HG02938 (cell line): ENCODE measurements around the gene LSR.

Experiments
- ATAC-seq: cut with Tn5 transposase; IDR thresholded peaks from one replicate; pipeline ENCODE4 v1.9.1; 2021; ENCODE audit warnings: mild to moderate bottlenecking, moderate library complexity; ENCODE audit not compliant: unreplicated experiment

LSR gene

DNA sequence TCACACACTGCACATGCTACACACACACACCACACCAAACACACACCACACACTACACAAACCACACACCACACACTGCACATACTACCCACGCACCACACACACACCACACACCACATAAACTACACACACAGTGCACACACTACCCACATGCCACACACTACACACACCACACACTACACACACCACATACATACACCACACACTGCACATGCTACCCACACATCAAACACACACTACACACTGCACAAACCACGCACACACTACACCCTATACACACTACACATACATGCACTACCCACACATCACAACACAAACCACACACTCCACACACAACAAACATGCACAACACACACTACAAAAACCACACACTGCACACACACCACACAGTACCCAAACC is 49.1 kb downstream of the LSR start:
- no peak for ATAC-seq

DNA sequence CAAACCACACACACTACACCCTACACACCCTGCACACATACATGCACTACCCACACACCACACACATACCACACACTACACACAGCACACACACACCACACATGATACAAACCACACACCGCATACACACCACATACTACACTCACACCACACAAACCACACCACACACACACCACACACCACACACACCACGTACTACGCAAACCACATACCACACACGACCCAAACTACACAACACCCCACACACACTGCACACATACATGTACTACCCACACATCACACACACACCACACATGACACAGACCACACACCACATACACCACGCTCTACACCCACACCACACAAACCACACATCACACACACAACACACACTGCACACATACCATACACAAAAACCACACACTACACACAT is 49.8 kb downstream of the LSR start:
- no peak for ATAC-seq

DNA sequence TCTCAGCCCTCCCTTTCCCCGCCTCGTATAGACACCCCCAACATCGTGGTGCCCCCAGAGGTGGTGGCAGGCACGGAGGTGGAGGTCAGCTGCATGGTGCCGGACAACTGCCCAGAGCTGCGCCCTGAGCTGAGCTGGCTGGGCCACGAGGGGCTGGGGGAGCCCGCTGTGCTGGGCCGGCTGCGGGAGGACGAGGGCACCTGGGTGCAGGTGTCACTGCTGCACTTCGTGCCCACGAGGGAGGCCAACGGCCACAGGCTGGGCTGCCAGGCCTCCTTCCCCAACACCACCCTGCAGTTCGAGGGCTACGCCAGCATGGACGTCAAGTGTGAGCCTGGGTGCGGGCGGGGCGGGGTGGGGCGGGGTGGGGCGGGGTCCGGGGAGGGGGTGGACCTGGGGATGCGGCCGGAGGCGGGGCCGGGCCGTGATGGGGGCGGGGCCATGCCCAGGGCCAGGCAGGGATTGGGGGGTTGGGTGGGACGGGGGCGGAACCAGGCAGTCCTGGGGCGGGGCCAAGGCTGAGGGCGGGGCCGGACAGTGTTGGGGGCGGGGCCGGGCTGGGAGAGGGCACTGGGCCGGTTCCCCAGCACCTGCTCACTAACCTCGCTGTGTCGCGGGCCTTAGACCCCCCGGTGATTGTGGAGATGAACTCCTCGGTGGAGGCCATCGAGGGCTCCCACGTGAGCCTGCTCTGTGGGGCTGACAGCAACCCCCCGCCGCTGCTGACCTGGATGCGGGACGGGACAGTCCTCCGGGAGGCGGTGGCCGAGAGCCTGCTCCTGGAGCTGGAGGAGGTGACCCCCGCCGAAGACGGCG is 50.9 kb downstream of the LSR start:
- no peak for ATAC-seq

DNA sequence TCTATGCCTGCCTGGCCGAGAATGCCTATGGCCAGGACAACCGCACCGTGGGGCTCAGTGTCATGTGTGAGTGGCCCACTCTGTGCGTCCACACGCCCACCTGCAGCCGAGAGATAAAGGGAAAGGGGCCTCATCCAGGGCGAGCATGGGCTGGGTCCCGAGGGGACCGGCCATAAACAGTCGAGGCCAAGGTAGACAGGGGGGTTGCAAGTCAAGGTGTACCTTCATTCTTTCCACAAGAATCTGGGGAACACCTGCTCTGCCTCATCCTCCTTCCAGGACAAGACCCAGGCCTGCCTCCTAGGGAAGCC is 51.5 kb downstream of the LSR start:
- no peak for ATAC-seq

DNA sequence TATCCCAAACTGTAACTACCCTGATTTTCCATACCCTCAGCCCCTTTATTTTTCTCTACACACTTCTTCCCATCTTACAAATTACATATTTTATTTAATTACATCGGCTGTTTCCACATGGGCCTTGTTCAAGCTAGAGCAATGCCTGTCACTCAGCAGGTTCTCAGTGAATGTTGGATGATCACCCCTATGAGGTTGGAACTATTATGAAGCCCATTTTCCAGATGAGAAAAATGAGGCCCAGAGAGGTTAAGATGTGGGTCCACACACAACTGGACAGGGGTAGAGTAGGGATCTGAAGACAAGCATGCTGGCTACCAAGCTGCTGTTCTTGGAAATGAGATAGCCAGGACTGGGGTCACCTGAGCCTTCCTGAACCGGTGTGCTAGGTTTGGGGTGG is 53.2 kb downstream of the LSR start:
- ATAC-seq = no peak

DNA sequence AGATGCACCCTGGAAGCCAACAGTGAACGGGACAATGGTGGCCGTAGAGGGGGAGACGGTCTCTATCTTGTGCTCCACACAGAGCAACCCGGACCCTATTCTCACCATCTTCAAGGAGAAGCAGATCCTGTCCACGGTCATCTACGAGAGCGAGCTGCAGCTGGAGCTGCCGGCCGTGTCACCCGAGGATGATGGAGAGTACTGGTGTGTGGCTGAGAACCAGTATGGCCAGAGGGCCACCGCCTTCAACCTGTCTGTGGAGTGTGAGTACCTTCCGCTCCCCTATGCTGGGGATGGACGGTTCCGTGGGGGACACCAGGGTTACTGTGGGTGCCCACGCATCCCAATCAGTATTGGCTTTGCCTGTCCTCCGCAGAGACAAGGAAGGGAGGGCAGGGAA is 53.6 kb downstream of the LSR start:
- ATAC-seq = no peak

DNA sequence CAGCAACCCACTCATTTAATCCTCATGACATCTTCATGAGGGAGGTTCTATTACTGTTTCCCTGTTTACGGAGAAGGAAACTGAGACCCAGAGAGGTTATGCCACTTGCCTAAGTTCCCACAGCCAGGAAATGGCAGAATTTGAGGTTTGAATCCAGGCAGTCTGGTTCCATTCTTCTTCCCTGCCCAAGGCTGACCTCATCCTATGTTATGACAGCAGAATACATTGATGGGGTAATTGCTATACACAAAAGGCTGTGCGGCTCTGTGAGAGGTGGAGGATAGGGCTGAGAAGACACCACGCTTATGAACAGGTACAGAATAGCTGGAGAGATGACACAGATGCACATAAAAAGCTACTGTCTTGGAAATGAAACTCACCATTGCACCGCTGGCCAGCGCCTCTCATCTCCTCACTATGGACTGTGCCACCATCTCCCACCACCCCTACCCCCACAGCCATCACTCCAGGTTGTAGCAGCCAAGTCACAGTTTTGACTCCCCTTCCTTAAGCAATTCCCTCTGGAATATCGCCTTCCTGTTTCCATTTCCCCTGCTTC is 54.6 kb downstream of the LSR start:
- no peak for ATAC-seq

DNA sequence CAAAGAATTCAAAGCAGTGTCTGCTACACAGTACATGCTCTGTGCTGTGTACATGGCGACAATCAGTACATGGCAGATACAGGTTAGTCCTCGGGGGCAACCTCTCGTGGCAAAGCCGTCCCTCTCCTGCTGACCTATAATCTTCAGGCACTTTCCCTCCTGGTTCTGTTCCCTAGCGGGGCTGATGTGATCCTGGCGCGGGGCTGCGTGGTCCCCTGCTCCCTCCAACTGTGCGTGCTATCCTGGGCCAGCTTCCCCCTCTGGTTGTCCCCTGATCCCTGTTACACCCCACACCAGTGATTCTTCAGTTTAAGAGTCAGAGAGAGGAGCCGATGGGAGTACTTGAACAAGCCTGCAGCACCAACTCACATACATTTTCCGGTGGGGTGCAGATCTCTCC is 55.2 kb downstream of the LSR start:
- no peak for ATAC-seq

DNA sequence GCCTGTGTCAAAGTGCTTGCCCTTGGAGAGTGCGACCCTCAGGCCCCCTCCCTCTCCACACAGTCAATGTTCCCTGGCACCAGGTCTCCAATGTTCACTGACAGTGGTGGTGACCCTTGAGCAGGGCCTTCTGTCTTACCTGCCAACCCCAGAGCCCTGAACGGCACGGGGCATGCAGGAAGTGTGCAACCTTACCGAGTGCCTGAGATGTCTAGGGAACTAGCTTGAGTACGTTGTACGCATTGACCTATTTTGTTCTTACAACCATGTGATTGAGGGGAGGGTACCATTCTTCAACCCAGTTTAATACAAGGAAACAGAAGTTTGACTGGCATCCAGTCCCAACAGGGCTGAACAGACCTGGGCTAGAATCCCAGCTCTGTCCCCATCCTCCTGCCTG is 56.4 kb downstream of the LSR start:
- no peak for ATAC-seq

DNA sequence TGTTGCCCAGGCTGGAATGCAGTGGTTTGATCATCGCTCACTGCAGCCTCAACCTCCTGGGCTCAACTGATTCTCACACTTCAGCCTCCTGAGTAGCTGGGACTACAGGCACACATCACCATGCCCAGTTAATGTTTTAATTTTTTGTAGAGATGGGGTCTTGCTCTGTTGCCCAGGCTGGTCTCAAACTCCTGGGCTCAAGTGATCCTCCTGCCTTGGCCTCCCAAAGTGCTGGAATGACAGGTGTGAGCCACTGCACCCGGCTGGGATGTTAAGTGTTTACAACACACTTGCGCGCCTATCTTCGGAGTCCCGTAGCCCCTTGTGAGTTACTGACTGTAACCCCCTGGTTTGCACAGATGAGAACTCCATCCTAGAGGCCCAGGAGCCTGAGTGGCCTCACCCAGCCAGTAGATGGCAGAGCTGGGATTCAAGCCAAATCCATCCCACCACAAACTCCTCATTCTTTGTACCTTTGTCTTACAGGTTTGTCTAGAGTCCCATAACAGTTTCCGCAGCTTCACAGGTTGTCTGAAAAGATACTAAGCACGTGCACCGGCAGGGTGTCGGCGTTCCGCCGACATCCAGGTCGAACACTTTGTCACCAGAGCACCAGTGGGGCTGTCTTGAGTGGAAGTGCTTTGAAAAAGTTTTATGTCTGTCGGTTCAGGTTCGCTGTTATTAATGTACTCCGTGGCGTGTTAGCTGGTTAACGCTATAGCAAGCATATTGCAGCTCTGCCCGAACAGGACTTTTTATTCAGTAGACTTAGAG is 57.9 kb downstream of the LSR start:
- ATAC-seq = no peak

DNA sequence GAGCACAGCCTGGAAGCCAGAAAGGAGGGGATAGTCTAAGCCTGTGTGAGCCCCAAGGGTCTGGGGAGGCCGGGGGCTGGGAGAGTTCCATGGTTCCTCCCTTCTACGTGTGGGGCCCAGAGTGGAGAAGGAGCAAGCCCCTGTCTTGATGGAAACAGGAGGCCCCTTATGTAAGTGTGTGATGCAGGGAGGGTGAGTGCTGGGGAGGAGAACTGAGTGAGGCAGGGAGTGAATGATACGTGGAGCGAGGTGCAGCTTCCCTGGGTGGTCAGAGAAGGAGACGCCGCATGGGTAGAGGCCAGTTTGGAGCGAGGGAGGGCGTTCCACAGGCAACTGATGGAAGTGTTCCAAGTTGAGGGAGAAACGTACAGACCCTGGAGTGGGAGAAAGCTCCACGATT is 59.1 kb downstream of the LSR start:
- no peak for ATAC-seq

DNA sequence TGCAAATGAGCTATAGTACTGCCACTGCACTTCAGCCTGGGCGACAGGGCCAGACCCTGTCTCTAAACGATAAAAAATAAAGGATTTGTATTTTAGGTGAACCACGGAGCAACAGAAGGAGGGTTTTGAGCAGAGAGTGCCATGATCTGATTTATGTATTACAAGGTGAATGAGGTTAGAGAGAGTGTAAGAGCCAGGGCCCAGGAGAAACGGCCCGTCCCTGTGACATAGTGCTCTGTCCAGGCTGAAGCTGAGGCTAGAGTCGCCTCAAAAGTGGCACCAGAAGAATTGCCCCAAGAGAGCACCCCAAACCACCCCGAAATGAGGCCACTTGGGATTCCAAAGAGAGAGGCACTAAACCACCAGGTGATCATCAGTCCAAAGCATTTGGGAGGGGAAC is 60.1 kb downstream of the LSR start:
- ATAC-seq = no peak

DNA sequence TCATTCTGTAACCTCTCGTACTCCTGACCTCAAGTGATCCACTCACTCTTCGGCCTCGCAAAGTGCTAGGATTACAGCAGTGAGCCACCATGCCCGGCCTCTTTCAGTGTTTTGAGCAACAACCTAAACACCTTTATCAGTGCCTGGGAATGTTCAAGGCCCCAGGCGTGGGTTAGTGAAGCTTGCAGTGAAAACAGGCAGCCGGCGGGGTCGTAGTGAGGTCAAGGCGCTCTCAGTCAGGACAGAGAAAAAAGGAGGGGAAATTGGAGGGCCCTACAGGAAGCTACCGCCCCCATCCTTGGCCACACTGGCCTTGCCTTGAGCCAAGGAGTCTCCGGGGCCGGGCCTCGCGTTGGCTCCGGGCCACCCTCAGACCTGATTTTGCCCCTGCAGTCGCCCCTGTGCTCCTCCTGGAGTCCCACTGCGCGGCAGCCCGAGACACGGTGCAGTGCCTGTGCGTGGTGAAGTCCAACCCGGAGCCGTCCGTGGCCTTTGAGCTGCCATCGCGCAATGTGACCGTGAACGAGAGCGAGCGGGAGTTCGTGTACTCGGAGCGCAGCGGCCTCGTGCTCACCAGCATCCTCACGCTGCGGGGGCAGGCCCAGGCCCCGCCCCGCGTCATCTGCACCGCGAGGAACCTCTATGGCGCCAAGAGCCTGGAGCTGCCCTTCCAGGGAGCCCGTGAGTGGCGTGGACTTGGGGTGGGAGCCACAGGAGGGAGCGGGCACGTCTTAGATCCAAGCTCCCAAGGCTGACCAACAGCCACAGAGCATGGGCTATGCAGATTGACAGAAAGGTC is 60.9 kb downstream of the LSR start:
- no peak for ATAC-seq

DNA sequence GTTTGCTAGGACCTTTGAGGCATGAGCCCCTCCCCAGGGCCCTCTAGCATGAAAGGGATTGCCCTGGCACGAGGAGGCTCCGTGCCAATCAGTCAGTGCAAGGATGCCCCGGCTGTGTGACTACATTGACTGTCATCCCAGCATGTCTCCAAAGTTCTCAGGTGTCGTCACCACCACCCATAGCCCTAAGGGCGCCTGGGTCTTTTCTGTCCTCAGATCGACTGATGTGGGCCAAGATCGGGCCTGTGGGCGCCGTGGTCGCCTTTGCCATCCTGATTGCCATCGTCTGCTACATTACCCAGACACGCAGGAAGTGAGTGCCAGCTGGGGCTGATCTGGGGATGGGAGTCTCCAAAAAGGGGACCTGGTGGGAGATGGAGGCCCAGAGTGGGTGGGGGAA is 61.5 kb downstream of the LSR start:
- no peak for ATAC-seq

DNA sequence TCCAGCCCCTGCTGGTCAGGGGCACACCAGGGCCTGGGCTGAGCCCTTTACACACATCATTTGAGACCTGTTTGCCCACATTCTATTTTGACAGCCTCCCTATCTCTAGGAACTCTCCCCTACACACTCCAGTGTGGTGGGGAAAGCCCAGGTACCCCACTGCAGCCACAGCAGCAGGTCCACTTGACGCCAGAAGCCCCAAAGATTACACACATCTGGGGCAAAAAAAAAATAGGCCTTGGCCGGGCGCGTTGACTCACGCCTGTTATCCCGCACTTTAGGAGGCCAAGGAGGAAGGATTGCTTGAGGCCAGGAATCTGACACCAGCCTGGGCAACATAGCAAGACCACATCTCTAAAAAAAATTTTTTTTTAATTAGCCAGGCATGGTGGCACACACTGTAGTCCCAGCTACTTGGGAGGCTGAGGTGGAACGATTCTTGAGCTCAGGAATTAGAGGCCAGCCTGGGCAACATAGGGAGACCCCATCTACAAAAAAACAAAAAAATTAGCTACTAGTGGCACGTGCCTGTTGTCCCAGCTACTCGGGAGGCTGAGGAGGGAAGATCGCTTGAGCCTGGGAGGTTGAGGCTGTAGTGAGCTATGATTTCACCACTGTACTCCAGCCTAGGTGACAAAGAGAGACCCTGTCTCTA is 62.1 kb downstream of the LSR start:
- ATAC-seq = no peak

DNA sequence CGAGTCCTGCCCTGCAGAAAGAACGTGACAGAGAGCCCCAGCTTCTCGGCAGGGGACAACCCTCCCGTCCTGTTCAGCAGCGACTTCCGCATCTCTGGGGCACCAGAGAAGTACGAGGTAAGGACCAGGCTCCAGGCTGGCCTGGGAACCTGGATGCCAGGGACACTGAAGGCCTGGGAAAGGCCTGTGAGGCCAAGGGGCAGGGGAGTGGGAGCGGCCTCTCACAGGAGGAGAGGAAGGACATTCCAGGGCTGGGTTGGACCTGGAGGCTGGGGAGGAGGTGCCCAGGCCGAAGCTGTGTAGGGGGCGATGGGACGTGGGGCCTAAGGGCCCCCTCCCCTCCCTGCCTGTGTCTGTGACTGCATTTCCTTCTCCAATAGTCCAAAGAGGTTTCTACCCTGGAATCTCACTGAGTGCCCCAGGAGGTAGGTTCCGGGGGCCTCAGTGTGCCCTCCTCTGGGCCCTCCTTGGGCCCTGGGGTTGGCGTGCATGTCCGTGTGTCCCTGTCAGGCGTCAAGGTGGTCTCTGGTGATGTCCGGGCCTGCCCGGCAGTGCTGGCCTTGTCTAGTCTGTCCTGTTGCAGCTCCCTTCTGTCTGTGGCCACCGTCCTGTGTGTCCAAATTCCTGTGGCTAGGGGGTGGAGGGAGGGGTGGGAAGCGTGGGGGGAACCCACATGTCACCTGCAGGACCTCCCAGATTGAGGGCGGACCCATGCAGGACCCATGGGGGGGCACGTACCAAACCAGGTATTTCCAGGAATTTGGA is 63.3 kb downstream of the LSR start:
- ATAC-seq = no peak

DNA sequence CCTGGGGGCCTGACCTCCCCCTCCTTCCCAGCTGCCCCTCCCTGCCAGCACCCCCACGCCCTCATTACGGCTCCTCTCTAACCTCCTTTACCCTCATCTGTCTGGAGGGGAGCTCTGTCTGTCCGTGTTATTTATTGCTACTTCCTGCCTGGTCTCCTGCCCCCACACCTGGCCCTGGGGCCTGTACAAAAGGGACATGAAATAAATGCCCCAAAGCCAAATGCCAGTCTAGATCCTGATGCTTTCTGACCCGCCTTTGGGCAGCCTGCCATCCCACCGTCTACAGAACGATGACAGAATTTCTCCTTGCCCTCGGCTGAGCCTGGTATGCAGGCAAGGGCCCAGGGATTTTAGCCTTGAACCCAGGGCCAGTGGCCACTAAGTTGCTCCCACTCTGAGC is 64.8 kb downstream of the LSR start:
- no peak for ATAC-seq

DNA sequence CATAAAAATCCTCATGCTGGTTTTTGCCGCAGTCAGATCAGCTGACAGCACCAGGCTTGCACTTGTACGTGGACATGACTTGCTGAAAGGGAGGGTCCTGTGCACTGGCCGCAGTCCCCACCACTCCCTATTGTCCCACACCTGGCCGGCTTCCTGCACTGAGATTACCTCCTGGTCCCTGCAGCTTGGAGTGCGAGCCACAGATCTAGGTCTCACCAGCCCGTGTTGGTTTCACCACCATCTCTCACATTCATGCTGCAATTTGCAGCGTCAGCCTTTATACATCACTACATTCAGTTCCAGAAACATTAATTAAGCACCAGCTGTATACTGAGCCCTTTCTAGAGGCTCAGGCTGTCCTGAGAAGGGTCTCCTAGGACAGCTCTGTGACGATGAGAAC is 65.2 kb downstream of the LSR start:
- no peak for ATAC-seq

DNA sequence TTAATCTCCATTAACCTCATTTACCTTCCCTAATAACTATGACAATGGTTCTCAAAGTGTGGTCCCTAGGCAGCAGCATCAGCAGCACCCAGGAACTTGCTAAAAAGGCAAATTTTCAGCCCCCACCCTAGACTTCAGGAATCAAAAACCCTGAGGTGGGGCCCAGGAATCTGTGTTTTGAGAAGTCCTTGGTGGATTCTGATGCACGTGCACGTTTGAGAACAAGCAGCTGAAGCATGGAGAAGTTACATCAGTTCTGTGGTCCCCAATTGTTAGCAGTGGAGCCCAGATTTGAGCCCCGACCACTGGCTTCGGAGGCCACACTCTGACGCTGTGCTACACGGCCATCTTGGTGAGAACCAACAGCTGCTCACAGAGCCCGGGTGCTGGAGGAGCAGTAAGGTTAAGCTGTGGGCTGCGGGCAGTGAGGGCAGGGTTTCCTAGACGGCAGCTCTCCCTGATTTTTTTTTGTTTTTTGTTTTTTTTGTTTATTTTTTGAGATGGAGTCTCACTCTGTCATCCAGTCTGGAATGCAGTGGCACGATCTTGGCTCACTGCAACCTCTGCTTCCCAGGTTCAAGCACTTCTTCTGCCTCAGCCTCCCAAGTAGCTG is 66.2 kb downstream of the LSR start:
- ATAC-seq = no peak

DNA sequence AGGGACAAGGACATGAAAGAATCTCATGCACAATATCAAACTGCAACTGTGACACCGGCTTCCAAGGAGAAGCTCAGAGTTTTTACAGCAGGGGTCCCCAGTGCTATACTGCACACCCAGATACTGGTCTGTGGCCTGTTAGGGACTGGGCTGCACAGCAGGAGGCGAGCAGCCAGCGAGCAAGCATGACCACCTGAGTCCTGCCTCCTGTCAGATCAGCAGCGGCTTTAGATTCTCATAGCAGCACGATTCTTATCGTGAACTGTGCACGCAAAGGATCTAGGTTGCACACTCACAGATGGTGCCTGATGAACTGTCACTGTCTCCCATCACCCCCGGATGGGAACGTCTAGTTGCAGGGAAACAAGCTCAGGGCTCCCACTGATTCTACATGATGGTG is 67.1 kb downstream of the LSR start:
- ATAC-seq = no peak
